Fibroblast of the conjunctiva (primary cell): ENCODE data around the gene EML6.

Experiments
- DNase-seq: peaks from one replicate; pipeline ENCODE4 v3.0.0-alpha.2; 2010; ENCODE audit warnings: low read depth

Gene EML6

DNA sequence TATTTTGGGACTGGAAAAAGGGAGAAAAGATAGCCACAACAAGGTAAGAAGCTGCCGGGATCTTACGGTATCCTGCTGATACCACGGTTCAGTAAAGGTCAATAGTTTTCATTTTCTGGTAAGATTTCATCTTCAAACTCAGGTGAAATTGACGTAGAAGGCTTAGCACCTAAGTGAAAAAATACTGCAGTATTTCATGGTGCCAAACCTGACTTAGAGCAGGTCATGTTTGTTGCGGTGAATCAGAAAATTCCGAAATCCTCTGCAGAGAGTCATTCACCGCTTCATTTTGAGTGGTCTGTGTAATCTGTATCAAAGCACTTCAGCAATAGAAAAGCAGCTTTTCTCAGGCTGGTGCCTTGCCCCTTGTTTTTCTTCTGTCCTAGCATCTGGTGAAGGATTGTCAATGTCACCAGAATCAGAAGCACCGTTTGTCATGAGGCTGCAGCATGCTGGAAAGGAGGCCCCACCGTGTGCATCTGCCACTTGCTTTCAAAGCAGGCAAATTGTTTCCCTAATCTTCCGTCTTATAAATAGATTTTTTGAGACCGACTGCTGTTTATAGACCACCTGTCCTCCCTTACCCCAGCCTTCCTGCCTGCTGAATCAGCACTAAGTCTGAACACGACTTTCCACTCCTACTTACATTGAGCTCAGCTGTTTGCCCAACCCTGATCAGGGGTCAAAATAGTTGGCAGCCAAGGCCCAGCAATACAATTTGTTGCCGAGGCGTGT, 156.3 kb downstream of the EML6 start:
- DNase-seq, result no peak

DNA sequence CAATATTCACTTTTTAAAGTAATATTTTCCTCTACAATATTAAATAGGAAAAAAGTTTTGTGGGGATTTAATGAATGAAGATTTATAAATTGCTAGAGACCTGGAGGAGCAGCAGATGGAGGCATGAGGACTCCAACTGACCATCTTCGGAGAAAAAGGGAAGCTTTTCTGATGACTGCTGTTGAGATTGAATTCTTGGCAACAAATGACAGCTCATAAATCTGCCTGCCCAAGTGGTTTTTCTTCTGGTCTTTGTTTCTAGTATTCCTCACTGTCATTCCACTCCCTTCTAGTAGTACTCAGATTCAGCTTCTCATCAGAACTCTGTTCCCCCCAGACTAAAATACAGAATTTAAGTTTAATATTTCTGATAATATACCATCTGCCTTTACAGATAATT, 157.0 kb downstream of the EML6 start:
- DNase-seq, result no peak

DNA sequence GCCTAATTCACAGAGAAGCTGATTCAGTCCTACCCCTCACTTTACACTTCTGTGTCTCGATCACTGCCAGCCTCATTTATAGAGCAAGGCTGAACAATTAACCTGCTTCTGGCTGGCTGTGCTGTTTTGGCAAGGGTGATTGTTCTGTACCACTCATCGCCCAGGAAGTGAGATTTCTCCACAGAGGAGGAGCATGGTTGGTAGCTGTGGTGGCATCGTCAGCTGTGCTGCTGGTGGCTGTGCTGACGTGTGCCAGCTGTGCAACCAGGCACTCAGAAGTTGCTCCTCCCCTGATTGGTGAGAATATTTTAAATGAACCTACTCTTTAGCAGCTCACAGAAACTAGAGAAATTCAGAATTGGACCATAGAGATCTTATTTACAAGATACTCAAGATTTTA, 158.3 kb downstream of the EML6 start:
- no peak for DNase-seq

DNA sequence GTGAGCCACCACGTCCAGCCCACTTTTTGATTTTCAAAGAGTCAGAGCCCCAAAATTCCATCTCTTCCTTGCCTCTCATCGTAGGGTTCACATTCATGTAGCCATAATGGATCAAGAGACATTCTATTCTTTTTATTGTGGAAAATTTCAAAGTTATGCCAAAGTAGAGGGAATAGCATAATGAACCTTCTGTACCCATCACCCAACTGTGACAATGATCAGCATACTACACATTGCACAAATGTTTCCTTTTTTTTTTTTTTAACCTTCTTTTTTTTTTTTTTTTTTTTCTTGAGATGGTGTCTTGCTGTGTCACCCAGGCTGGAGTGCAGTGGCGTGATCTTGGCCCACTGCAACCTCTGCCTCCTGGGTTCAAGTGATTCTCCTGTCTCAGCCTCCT, 162.4 kb downstream of the EML6 start:
- DNase-seq, result no peak

DNA sequence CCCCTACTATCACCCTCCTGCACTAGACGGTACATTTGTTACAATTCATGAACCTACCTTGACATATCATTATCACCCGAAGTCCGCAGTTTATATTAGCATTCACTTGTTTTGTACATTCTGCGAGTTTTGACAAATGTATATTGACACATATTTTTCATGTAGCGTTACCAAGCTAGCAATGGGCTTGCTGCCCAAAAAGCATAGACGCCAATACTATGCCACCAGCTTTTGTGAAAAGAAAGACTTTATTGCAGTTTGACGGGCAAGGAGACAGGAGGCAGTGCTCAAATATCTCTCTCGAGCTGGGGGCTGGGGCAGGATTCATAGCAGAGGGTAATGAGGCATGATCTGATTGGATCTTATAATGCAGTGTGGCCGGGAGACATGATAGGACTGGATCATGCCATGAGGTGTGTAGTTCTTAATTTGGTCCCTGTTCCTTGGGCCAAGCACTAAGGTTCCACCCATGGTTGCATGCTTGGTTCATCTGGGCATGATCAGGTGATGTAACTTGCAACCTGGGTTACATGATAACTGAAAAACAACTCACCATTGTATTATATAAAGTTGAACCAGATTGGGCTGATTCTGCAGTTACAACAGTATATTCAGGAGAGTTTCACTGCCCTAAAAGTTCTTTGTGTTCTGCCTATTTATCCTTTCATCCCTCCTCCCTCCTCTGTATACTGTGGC, 164.5 kb downstream of the EML6 start:
- no peak for DNase-seq

DNA sequence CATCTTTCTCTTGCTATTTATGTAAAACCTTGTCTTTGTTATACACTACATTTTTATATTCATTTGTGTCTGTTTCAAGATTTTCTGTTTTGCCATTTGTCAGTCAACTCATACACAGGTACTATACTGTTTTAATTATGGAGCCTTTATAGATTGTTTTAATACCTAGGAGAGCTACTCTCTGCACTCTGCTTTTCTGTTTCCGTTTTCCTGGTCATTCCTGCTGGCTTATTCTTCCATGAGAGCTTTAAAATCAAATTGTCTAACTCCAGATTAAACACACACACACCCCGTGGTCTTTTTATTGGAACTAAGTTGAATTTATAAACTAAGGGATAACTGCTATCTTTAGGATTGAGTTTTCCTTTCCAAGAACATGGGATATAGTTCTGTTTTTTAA, 165.6 kb downstream of the EML6 start:
- DNase-seq, result no peak

DNA sequence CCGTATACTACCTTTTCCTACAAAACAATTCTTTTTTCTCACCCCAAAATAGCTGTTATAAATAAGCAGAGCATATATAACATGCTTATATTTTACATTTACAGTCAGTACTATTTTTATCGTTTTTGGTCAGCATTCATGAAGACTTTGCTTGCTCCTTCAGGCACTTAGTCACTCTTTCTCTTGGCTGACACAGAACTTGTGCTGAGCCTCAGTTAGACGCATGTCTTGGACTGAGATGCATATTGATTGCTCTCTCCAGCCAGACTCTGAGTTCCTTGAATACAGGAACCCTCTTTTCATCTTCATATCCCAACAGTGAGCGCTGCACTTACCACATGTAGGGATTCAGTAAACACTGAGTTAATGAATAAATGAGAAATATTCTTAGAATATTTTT, 168.4 kb downstream of the EML6 start:
- no peak for DNase-seq

DNA sequence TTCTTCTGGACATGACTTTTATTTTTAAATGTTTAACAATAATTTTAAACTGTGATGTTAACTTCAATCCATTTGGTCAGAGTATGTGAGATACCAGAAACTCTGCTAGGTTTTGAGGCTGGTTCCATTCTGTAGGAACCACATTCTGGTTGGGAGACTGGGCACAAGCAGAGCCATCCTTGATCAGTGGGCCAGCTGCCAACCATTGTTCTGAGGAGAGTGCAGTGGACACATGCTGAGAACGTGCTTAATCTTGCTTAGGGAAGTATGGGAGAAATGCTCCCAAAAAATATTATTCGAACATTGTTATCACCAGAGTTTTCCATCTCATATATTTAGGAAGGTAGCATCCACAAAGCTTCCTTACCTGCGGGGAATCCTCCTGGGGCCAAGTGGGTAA, 171.0 kb downstream of the EML6 start:
- DNase-seq, result no peak

DNA sequence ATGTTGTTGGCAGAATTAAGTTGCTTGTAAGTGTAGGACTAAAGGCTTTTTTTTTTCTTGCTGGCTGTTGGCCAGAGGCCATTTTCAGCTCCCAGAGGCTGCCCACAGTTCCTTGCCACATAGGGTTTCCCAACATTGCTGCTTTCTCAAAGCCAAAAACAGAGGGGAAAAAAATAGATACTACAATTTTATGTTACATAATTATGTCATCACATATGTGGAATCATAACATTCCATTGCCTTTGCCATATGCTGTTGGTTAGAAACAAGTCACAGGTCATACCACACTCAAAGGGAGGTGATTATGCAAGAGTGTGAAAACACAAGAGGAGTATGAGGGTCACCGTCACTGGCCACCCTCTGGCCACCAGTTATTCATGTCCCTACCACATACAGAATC, 172.3 kb downstream of the EML6 start:
- peak; percentile 12 for DNase-seq

DNA sequence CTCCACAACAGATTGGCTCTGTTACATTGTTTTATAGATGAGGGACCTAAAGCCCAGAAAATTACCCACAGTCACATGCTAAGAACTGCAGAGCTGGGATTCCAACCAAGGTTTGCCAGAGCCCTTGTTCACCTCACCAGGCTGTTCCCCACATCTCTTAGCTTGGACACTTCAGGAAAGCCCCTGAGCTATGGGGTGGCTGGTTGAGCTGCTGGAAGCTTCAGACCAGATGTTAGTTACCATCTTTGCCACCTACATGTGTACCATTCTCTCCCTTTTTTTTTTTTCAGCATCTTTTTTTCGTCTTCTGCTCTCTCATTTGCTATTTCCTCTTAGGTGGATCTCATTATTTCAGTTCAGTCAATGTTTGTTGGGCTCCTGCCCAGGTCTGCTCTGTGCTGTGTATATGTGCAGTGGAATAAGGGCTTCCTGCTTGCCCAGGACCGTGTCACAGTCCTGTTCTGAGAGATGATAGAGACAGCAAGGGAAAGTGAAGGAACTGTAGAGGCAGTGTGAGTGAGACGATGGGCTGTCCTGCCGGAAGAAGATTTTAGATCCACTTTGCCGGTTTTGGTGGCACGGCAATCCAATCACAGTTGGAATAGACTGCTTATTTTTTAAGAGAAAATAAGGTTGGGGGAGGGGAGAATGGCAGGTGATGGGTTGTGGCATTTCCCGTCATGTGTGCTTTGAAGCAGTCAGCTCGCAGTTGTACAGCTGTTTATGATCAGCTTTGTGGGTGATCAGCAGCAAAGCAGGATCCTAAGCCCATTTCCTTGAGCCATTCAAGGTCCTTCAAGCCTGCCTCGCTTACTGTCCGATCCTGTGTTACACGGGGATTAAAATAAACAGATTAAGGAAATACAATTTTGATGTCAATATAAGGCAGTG, 174.2 kb downstream of the EML6 start:
- DNase-seq, result no peak

DNA sequence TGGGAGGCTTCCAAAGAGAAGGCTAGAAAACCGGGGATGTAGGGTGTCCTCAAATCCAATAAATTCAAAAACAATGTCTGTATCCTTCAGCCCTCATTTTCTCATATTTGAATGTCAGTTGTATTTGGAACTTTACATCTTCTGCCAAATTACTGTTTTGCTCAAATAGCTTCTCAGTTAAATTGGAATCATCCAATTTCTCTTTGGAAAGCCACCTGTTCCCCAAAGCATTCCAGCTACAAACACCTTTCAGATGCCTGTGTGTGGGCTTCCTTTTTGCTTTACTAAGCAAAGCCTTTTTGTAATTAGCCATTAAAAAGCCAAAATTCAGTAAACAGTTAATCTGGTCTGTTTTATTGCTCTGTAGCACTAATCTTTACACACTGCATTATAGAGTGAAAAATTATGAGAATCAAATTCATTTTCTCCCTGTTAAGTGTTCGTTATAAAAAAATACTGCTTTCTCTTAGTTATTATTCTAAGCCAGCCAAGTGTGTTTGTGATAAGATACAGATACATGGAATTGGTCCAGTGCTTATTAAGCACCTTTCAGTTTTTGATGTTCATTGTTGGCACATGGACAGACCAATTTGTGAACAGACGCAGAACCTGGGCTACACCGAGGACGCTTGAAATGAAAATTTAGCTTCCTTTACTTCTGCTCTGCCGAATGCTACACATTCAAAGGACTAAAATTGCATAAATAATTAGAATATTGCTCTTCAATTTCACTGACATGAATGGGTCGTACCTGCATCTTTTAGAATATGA, 175.2 kb downstream of the EML6 start:
- no peak for DNase-seq

DNA sequence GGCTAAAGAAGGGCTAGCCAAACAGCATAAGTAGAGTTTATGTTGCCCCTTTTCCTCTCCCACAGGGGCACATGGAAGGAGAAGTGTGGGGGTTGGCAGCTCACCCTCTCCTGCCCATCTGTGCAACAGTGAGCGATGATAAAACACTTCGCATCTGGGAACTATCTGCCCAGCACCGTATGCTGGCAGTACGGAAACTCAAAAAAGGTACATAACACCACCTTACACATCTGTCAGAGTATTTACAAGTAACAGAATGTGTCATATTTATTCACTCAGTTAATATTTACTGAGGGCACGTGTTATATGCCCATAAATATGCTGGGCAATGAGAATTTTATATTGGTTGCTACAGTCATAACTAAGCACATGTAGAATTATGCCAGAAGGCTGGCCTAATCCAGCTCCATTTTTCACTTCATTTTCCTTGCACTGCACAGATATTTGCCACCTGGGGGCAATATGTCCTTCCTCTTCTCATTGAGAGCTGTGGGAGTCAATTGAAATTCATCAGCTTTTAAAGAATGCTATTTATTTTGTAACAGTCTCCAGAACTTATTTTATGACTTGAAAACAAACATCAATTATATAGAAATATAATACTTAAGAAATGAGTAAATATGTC, 176.2 kb downstream of the EML6 start:
- DNase-seq, result peak; percentile 55

DNA sequence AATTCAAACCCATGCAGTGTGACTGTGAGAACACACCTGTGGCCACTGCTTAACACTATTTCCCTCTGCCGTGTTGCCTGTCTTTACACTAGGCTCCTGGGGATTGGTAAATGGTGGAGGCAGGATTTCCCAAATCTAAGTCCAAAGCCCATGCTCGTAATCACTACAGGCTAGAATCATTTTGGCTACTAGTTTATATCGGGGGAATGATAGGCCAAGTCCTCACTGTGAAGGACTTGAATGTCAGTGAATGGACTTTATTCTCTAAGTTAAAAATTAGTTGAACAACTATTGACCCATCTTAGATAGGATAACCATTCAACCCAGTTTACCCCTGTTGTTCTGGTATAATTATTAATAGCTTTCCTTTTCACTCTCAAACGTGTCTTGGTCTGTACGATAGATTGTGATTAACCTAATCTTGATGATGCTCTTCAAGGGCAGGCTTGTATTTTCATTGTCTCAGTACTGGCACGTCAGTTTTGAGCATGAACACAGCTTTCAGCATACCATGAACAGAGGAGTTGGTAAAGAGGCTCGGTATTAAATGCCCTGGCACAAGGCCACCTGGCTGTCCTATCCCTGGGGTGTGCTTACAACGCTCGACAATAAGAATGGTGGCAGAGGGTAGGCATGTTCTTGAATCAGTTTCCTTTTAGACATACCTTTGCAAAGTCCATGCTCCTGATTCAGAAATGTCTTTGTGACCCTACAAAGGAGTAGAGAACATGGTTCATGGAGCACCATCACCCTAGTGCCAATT, 177.9 kb downstream of the EML6 start:
- no peak for DNase-seq

DNA sequence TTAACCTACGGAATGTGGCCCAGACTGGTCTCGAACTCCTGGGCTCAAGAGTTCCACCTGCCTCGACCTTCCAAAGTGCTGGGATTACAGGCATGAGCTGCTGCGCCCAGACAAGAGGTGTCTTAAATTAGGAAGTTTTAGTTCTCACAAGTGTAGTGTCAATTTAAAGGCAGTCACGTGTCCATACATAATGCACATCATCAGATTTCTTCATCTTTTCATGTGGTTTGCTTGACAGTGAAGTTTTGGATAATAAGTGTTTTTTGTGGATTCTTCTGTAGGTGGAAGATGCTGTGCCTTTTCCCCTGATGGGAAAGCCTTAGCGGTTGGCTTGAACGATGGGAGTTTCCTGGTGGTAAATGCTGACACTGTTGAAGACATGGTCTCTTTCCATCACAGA, 179.3 kb downstream of the EML6 start:
- no peak for DNase-seq

DNA sequence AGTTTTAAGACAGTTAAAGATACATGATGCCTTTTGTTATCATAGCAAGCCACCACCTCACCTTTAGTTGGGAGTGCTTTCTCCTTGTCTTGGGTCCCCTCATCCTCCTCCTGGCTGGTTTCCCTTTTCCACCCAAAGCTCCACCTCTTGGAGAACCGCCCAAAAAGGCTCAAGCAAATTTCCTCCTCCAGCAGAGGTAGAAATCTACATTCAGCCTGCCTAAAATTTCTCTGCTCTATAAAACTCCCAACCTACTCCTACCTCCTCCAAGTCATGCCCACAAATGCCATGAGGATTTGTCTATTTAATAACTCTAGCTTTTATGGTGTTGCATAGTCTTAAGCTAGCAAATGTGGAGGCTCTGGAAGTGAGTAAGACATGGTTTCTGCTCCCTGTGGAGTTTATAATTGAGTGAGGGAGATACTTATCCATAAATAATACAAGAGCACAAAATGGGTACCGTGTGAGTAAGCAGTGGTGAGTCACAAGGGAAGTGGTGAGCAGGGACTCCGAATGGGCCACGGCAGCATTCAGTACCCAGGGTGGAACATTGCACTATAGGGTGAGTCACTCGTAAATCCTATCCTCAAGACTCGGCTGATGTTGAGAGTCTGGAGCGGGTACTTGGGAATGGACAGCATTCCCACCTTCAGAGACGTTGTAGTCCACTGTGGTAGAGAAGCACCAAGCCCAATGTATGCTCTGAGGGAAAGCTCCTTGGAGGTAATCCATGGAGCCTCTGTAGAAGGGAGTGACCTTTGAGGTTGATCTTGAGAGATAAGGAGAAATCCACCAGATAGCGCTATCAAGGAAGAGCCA, 180.5 kb downstream of the EML6 start:
- DNase-seq, result peak; percentile 92

DNA sequence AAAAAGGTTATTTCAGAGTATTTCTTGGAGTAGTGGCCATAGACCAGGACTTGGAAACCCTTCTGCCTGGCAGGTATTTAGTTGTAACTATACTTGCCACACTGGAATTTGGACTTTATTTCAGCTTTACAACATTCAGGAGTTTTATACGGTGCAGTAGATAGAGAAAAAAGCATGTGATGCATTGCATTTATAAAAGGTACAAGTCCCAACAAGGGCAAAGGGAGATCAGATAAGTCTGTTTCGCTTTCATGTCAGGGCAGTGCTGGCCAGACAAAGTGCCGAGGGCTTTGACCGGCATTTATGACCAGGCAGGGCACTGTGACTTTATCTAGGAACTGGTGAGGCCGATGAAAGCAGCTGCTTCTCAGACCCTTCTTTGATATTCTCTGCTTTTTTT, 181.4 kb downstream of the EML6 start:
- no peak for DNase-seq

DNA sequence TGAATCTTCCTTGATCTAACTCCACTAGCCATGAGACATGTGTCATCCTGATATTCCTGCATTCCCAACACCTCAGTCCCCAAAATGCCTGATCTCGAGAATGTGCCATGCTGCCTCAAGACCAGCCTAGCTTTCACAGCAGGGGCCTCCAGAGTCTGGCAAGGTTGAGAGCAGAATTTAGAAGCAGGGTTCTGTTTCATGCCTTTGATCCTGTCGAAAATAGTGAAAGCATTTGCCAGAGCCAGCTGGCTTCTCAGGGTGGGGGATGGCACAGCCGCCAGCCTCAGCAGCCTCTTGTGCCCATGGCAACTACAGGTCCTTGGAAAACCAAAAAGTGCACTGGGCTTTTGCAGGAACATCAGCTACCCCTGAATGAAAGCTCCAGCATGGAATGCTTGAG, 183.3 kb downstream of the EML6 start:
- DNase-seq, result no peak

DNA sequence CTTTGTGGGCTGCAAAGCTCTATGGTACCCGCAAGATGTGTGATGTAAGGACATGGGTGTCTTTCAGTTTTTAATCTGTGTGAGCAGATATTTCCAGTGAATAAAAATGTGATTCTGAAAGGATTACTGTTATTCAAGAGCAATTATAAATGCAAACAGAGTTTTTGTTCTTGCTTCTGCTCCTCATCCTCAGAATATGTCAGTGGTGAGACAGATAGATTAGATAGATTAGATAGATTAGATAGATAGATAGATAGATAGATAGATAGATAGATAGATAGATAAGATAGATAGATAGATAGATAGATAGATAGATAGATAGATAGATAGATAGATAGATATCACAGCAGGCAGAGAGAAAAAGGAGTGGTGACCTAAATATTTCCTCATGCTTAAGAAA, 184.2 kb downstream of the EML6 start:
- no peak for DNase-seq

DNA sequence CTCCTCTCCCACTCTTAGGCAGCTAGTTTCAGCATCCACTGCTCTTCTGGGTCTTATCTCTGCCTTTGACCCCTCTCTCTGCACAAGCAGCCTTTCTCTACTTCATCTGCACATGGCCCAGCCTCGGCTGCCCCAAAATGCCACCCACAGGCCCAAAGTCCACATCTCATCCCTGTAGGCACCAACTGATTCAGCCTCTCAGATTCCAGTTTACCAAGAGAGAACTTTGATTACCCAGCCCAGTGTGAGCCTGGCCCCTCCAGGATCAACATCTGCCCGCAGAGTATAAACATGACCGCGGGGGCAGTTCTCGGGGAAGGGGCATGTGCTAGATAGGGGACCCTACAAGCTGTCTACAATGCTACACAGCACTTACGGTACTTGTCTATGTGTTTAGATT, 185.1 kb downstream of the EML6 start:
- DNase-seq, result no peak

DNA sequence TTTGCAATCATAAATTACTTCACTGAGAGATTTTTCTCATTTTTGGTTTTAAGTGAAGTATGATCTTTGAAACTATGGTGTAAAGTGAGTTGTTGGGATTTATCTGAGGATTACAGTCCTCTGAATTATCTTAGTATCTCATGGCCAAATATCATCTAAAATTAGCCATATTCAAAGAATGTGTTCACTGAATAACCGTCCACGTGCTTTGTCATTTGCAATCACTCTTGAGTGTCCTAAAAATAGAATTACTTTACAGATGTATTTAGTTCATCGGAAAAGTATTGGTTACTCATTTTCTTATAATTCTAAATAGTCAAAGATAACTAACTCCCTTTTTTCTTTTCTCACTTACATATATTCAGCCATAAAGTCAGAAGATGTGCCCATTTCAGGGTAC, 185.5 kb downstream of the EML6 start:
- no peak for DNase-seq
